ENCODE measurements around the gene DNAH8. TPM values are rescaled to one million over a fixed set of nuclear protein-coding genes. Genes with fewer than 3 reads are reported as not detected.
"Not testable (repeated sequence)": the region's sequence is repeated elsewhere in the genome, so short reads cannot be mapped to it uniquely, and the experiment has no call there.

Gene DNAH8
- total RNA-seq, 2 experiments from 2014 or later = 0.03 TPM; not detected in 1

GRCh38 chr6:38792356-38792755 lies 77.2 kb downstream of the DNAH8 start:
- Mint-ChIP-seq H3K27ac (no peak overlapping the region), H3K27me3 (peaks cover 40% of the 10 kb centered on the region), H3K4me1 (ENCODE audit: low read depth) (no peaks in the 10 kb centered on the region), H3K9me3 (no peaks in the 10 kb centered on the region), H3K4me3 (no peak overlapping the region), H3K36me3 (ENCODE audit: low read depth) (no peaks in the 10 kb centered on the region)
- peaks cover 4 to 6% of the 10 kb centered on the region in 2 experiments for H3K27me3 ChIP-seq (ENCODE audit: control insufficient read depth in 1 of 2, insufficient read depth in 2 of 2, low read length in 2 of 2)
- H3K36me3 ChIP-seq (ENCODE audit: insufficient read depth, low read length) = no peaks in the 10 kb centered on the region
- no peak for ATAC-seq (ENCODE audit: poor library complexity)
- H3K9me3 ChIP-seq (ENCODE audit: control insufficient read depth in 1 of 2, insufficient read depth in 1 of 2, low read length in 2 of 2) = no peaks in the 10 kb centered on the region
- no peak overlapping the region for H3K27ac ChIP-seq (ENCODE audit: low read depth in 1 of 2, low read length in 2 of 2)
- POLR2A ChIA-PET = no interaction called here
- TF ChIP-seq, protein P1, sequence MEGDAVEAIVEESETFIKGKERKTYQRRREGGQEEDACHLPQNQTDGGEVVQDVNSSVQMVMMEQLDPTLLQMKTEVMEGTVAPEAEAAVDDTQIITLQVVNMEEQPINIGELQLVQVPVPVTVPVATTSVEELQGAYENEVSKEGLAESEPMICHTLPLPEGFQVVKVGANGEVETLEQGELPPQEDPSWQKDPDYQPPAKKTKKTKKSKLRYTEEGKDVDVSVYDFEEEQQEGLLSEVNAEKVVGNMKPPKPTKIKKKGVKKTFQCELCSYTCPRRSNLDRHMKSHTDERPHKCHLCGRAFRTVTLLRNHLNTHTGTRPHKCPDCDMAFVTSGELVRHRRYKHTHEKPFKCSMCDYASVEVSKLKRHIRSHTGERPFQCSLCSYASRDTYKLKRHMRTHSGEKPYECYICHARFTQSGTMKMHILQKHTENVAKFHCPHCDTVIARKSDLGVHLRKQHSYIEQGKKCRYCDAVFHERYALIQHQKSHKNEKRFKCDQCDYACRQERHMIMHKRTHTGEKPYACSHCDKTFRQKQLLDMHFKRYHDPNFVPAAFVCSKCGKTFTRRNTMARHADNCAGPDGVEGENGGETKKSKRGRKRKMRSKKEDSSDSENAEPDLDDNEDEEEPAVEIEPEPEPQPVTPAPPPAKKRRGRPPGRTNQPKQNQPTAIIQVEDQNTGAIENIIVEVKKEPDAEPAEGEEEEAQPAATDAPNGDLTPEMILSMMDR (IDR thresholded peaks at IDR 0.05) = no peak
- intact Hi-C loops (cut with DNase I, micrococcal nuclease) = no loop called here
- no peak for DNase-seq
- CTCF ChIA-PET = no interaction called here
- no peaks in the 10 kb centered on the region for H3K4me1 ChIP-seq (ENCODE audit: insufficient read depth, low read length)
- H3K4me3 ChIP-seq (ENCODE audit: low read length) = no peak overlapping the region

- Histone ChIP-seq H3K4me1 (ENCODE audit: insufficient read depth, low read length) (no peaks in the 10 kb centered on the region), H3K9me3 (ENCODE audit: control insufficient read depth in 1 of 2, insufficient read depth in 1 of 2, low read length in 2 of 2) (no peaks in the 10 kb centered on the region), H3K36me3 (ENCODE audit: insufficient read depth, low read length) (no peaks in the 10 kb centered on the region), H3K27ac (ENCODE audit: low read depth in 1 of 2, low read length in 2 of 2) (no peak overlapping the region), H3K4me3 (ENCODE audit: low read length) (no peak overlapping the region), H3K27me3 (ENCODE audit: control insufficient read depth in 1 of 2, insufficient read depth in 2 of 2, low read length in 2 of 2) (peaks cover 12 to 25% of the 10 kb centered on the region in 2 experiments)
- ChIA-PET CTCF (no interaction called here), POLR2A (no interaction called here)
- H3K27me3 Mint-ChIP-seq = peaks cover 54% of the 10 kb centered on the region
- TF ChIP-seq, protein P1 (IDR thresholded peaks at IDR 0.05) = no peak
- H3K4me1 Mint-ChIP-seq (ENCODE audit: low read depth) = no peaks in the 10 kb centered on the region
- intact Hi-C loops (cut with DNase I, micrococcal nuclease) = no loop called here
- no peak for DNase-seq
- ATAC-seq (ENCODE audit: poor library complexity) = no peak
- no peaks in the 10 kb centered on the region for H3K36me3 Mint-ChIP-seq (ENCODE audit: low read depth)
- H3K4me3 Mint-ChIP-seq = no peak overlapping the region
- no peaks in the 10 kb centered on the region for H3K9me3 Mint-ChIP-seq
- H3K27ac Mint-ChIP-seq = no peak overlapping the region
These were observed 79.6 kb downstream of the DNAH8 start for GRCh38 chr6:38794682-38795081.

DNA sequence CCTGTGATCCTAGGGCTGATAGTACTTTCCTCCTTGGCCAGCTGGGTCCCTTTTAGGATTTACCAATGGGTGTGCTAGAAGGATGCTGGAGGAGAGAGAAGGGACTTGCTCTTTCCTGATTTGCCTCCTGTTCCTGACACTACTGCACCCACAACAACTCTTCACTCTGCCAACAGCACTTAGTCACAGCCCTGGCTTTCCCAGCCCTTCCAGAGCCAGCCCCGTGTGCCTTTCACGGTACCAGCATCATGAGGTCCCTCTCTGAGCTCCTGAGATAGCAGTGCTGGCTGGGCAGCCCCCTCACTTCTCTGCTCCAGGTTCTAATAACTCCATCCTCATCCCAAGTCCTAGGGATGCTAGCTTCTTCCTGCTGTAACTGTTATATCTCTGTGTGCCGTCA lies 80.9 kb downstream of the DNAH8 start:
- intact Hi-C loops (cut with DNase I, micrococcal nuclease) = no loop called here
- TF ChIP-seq, protein P1 (IDR thresholded peaks at IDR 0.05) = no peak
- H3K27me3 Mint-ChIP-seq = peaks cover 65% of the 10 kb centered on the region
- no peak overlapping the region for H3K27ac Mint-ChIP-seq
- no peaks in the 10 kb centered on the region for H3K36me3 Mint-ChIP-seq (ENCODE audit: low read depth)
- no peaks in the 10 kb centered on the region for H3K9me3 Mint-ChIP-seq
- H3K4me3 Mint-ChIP-seq = no peak overlapping the region
- Histone ChIP-seq H3K27ac (ENCODE audit: low read depth in 1 of 2, low read length in 2 of 2) (no peak overlapping the region), H3K4me1 (ENCODE audit: insufficient read depth, low read length) (no peaks in the 10 kb centered on the region), H3K36me3 (ENCODE audit: insufficient read depth, low read length) (no peaks in the 10 kb centered on the region), H3K9me3 (ENCODE audit: control insufficient read depth in 1 of 2, insufficient read depth in 1 of 2, low read length in 2 of 2) (peaks cover 0 to 4% of the 10 kb centered on the region in 2 experiments), H3K4me3 (ENCODE audit: low read length) (no peak overlapping the region), H3K27me3 (ENCODE audit: control insufficient read depth in 1 of 2, insufficient read depth in 2 of 2, low read length in 2 of 2) (peaks cover 12 to 29% of the 10 kb centered on the region in 2 experiments)
- ATAC-seq (ENCODE audit: poor library complexity) (no peak), DNase-seq (no peak)
- ChIA-PET POLR2A (no interaction called here), CTCF (no interaction called here)
- no peaks in the 10 kb centered on the region for H3K4me1 Mint-ChIP-seq (ENCODE audit: low read depth)

DNA sequence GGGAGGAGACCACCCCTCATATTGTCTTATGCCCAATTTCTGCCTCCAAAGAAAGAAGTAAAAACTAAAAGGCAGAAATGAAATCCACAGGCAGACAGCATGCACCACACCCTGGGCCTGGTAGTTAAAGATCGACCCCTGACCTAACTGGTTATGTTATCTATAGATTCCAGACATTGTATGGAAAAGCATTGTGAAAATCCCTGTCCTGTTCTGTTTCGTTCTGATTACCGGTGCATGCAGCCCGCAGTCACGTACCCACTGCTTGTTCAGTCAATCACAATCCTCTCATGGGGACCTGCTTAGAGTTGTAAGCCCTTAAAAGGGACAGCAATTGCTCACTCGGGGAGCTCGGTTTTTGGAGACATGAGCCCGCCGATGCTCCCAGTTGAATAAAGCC lies 81.3 kb downstream of the DNAH8 start:
- DNase-seq; H3K36me3 Mint-ChIP-seq (ENCODE audit: low read depth); H3K9me3 ChIP-seq (ENCODE audit: control insufficient read depth in 1 of 2, insufficient read depth in 1 of 2, low read length in 2 of 2); POLR2A ChIA-PET; H3K27ac Mint-ChIP-seq; H3K4me3 ChIP-seq (ENCODE audit: low read length); CTCF ChIA-PET; intact Hi-C loops (cut with DNase I, micrococcal nuclease); H3K4me3 Mint-ChIP-seq; H3K4me1 Mint-ChIP-seq (ENCODE audit: low read depth); H3K36me3 ChIP-seq (ENCODE audit: insufficient read depth, low read length); H3K27ac ChIP-seq (ENCODE audit: low read depth in 1 of 2, low read length in 2 of 2); H3K4me1 ChIP-seq (ENCODE audit: insufficient read depth, low read length); H3K9me3 Mint-ChIP-seq; ATAC-seq (ENCODE audit: poor library complexity): not testable (repeated sequence)
- H3K27me3 Mint-ChIP-seq = peaks cover 66% of the 10 kb centered on the region
- H3K27me3 ChIP-seq (ENCODE audit: control insufficient read depth in 1 of 2, insufficient read depth in 2 of 2, low read length in 2 of 2) = peaks cover 13 to 29% of the 10 kb centered on the region in 2 experiments

Data from CD4-positive, alpha-beta T cell (primary cell).